Loucy (cell line): ENCODE measurements around the gene AMBRA1.

Experiments used
- H2AFZ ChIP-seq: fragments of 200-600 bp; sonication (generic); 2 replicates; pipeline ENCODE4 v1.6.0; 2016; ENCODE audit warnings: antibody characterized with exemption, mild to moderate bottlenecking, low read length, moderate library complexity
- H3F3A ChIP-seq: fragments of 200-600 bp; 2 replicates; pipeline ENCODE4 v1.6.0; 2016; ENCODE audit warnings: antibody characterized with exemption, low read depth, mild to moderate bottlenecking
- H3K27me3 ChIP-seq: fragments of 200-600 bp; sonication (generic); 2 replicates; pipeline ENCODE4 v1.6.1; 2014; ENCODE audit warnings: low read length, mild to moderate bottlenecking; ENCODE audit not compliant: insufficient read depth, poor library complexity, severe bottlenecking
- H3K36me3 ChIP-seq: fragments of 200-600 bp; sonication (generic); 2 replicates; pipeline ENCODE4 v1.6.1; 2016; ENCODE audit warnings: low read length; ENCODE audit not compliant: insufficient read depth
- H3K4me1 ChIP-seq: fragments of 200-600 bp; sonication (generic); 2 replicates; pipeline ENCODE4 v1.5.1; 2014; ENCODE audit warnings: low read length, mild to moderate bottlenecking; ENCODE audit not compliant: insufficient read depth, poor library complexity, severe bottlenecking
- H3K4me2 ChIP-seq: fragments of 200-600 bp; sonication (generic); 2 replicates; pipeline ENCODE4 v1.6.0; 2014; ENCODE audit warnings: antibody characterized with exemption, low read length, low read depth, mild to moderate bottlenecking; ENCODE audit not compliant: poor library complexity, severe bottlenecking
- H3K4me3 ChIP-seq: fragments of 200-600 bp; sonication (generic); 2 replicates; pipeline ENCODE4 v1.5.1; 2014; ENCODE audit warnings: low read length, mild to moderate bottlenecking, mixed read lengths; ENCODE audit not compliant: poor library complexity, severe bottlenecking
- H3K79me2 ChIP-seq: fragments of 200-600 bp; sonication (generic); 2 replicates; pipeline ENCODE4 v1.6.1; 2014; ENCODE audit warnings: low read length; ENCODE audit not compliant: insufficient read depth
- H3K9ac ChIP-seq: fragments of 200-600 bp; sonication (generic); 2 replicates; pipeline ENCODE4 v1.6.0; 2014; ENCODE audit warnings: mild to moderate bottlenecking, low read depth, low read length, moderate library complexity; ENCODE audit not compliant: poor library complexity, severe bottlenecking
- H3K9me2 ChIP-seq: fragments of 200-600 bp; sonication (generic); replicated peaks from 2 replicates; pipeline ENCODE4 v1.6.1; 2016; ENCODE audit warnings: low read depth, low read length, mixed read lengths
- H3K9me3 ChIP-seq: fragments of 200-600 bp; sonication (generic); 2 replicates; pipeline ENCODE4 v1.6.1; 2014; ENCODE audit warnings: mild to moderate bottlenecking, antibody characterized with exemption, low read length, low read depth; ENCODE audit not compliant: insufficient read depth
- H4K20me1 ChIP-seq: fragments of 200-600 bp; sonication (generic); 2 replicates; pipeline ENCODE4 v1.6.0; 2014; ENCODE audit warnings: antibody characterized with exemption, low read length, mild to moderate bottlenecking; ENCODE audit not compliant: insufficient read depth, poor library complexity, severe bottlenecking
- EZH2phosphoT487 ChIP-seq: fragments of 200-600 bp; IDR thresholded peaks from 2 replicates; pipeline ENCODE4 v1.6.1; 2018; ENCODE audit warnings: antibody characterized with exemption, mild to moderate bottlenecking, moderate library complexity, borderline replicate concordance
- TF ChIP-seq, protein P1 (sequence below): fragments of 200-600 bp; sonication (generic); conservative IDR thresholded peaks from 2 replicates; pipeline ENCODE4 v1.5.1; 2014; ENCODE audit warnings: mild to moderate bottlenecking, antibody characterized with exemption, low read length

The AMBRA1 gene

GRCh38 chr11:46537121-46537520 lies 56.7 kb downstream of the AMBRA1 start:
- Histone ChIP-seq H3K4me1 (no peaks in the 10 kb centered on the region), H3F3A (no peaks in the 10 kb centered on the region), H3K9me3 (no peaks in the 10 kb centered on the region), H3K27me3 (no peaks in the 10 kb centered on the region), H2AFZ (no peak overlapping the region), H3K79me2 (peaks cover 48% of the 10 kb centered on the region), H3K9ac (no peak overlapping the region), H3K9me2 (no peaks in the 10 kb centered on the region), H3K4me2 (no peak overlapping the region), H4K20me1 (peaks cover 23% of the 10 kb centered on the region), H3K4me3 (no peak overlapping the region), H3K36me3 (peaks cover 22% of the 10 kb centered on the region; the same call in 1 of the 2 replicates)
- TF ChIP-seq, protein P1, sequence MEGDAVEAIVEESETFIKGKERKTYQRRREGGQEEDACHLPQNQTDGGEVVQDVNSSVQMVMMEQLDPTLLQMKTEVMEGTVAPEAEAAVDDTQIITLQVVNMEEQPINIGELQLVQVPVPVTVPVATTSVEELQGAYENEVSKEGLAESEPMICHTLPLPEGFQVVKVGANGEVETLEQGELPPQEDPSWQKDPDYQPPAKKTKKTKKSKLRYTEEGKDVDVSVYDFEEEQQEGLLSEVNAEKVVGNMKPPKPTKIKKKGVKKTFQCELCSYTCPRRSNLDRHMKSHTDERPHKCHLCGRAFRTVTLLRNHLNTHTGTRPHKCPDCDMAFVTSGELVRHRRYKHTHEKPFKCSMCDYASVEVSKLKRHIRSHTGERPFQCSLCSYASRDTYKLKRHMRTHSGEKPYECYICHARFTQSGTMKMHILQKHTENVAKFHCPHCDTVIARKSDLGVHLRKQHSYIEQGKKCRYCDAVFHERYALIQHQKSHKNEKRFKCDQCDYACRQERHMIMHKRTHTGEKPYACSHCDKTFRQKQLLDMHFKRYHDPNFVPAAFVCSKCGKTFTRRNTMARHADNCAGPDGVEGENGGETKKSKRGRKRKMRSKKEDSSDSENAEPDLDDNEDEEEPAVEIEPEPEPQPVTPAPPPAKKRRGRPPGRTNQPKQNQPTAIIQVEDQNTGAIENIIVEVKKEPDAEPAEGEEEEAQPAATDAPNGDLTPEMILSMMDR, result peak; percentile 31; the same call in 1 of the 2 replicates
- TF ChIP-seq EZH2phosphoT487, result no peak

GRCh38 chr11:46535688-46536087 lies 58.1 kb downstream of the AMBRA1 start:
- no peak overlapping the region for H3K4me3 ChIP-seq
- H3K4me2 ChIP-seq, result no peak overlapping the region
- no peak overlapping the region for H2AFZ ChIP-seq
- peaks cover 8% of the 10 kb centered on the region; the same call in 1 of the 2 replicates for H3K36me3 ChIP-seq
- H3K9ac ChIP-seq, result no peak overlapping the region
- no peaks in the 10 kb centered on the region for H3K4me1 ChIP-seq
- TF ChIP-seq, protein P1, result no peak
- no peak for TF ChIP-seq EZH2phosphoT487
- H3K9me2 ChIP-seq, result no peaks in the 10 kb centered on the region
- H3F3A ChIP-seq, result no peaks in the 10 kb centered on the region
- H3K79me2 ChIP-seq, result peaks cover 56% of the 10 kb centered on the region
- H3K27me3 ChIP-seq, result no peaks in the 10 kb centered on the region
- peaks cover 23% of the 10 kb centered on the region for H4K20me1 ChIP-seq
- H3K9me3 ChIP-seq, result no peaks in the 10 kb centered on the region

DNA sequence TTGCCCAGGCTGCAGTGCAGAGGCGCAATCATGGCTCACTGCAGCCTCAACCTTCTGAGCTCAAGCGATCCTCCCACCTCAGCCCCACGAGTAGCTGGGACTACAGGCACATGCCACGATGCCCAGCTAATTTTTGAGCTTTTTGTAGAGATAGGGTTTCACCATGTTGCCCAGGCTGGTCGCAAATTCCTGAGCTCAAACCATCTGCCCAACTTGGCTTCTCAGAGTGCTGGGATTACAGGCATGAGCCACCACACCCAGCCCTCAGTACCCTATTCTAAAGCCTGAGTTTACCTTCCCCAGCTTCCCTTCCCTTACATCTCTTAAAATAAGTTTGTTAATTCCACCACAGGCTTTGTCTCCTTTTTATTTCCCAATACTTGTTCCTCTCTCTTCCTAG lies 59.1 kb downstream of the AMBRA1 start:
- Histone ChIP-seq H3K4me1 (no peaks in the 10 kb centered on the region), H3K36me3 (no peaks in the 10 kb centered on the region), H3K27me3 (no peaks in the 10 kb centered on the region), H2AFZ (no peak overlapping the region), H3F3A (no peaks in the 10 kb centered on the region), H3K79me2 (peaks cover 66% of the 10 kb centered on the region), H3K4me2 (no peak overlapping the region), H3K9me2 (no peaks in the 10 kb centered on the region), H3K9me3 (no peaks in the 10 kb centered on the region), H3K4me3 (no peak overlapping the region), H4K20me1 (peaks cover 30% of the 10 kb centered on the region), H3K9ac (no peak overlapping the region)
- no peak for TF ChIP-seq EZH2phosphoT487
- TF ChIP-seq, protein P1, result no peak
